A549 treated with Hydrocortisone at 1 μM for 4 hours (cell line): ENCODE results near the gene ROPN1L. TPM values are rescaled to one million over a fixed set of nuclear protein-coding genes. Genes with fewer than 3 reads are reported as not detected.

Experiments used
- total RNA-seq: library from RNA; stranded (reverse); fragments of 200-300 nt; extraction: Qiagen RNA extraction; gene quantifications from 5 replicates; pipeline ENCODE4 v1.2.3, GENCODE V29; 2022

Gene ROPN1L
- total RNA-seq = 1.8 to 2.3 TPM (median 1.9 TPM) in 5 replicates

GRCh38 chr5:10441083-10441991 lies at the start of gene ROPN1L:
TSS of gene ROPN1L (plus strand) at chr5:10441879. CDS start at chr5:10442168, 289 bp downstream.

Other genes with a start within 250 kb of the ROPN1L start
- 10.3 to 20.5 TPM (median 11.1 TPM) in 5 replicates for gene ATPSCKMT, start 192.0 kb upstream of the ROPN1L start, total RNA-seq
- 481 to 766 TPM (median 510 TPM) in 5 replicates for gene CCT5, start 191.6 kb upstream of the ROPN1L start, total RNA-seq
- 19.7 to 23.9 TPM (median 21.1 TPM) in 5 replicates for gene CMBL, start 134.0 kb upstream of the ROPN1L start, total RNA-seq
- gene MARCHF6, start 88.2 kb upstream of the ROPN1L start, total RNA-seq = 57.4 to 78.1 TPM (median 65.3 TPM) in 5 replicates
- 10.0 to 11.4 TPM (median 10.7 TPM) in 5 replicates for gene ANKRD33B, start 122.2 kb downstream of the ROPN1L start, total RNA-seq